GM23248 (cell line): ENCODE results near the gene MGAT4C.

Experiments
- EZH2 ChIP-seq: fragments of 200-600 bp; sonication (generic); IDR thresholded peaks from 2 replicates; pipeline ENCODE4 v1.6.1; 2018; ENCODE audit warnings: antibody characterized with exemption, mild to moderate bottlenecking; ENCODE audit not compliant: insufficient read depth, poor library complexity, severe bottlenecking
- EZH2phosphoT487 ChIP-seq: fragments of 200-600 bp; sonication (generic); IDR thresholded peaks from 2 replicates; pipeline ENCODE4 v1.6.1; 2018; ENCODE audit warnings: antibody characterized with exemption, moderate library complexity, mild to moderate bottlenecking, low read depth; ENCODE audit not compliant: insufficient read depth

GRCh38 chr12:86143162-86143561 is 113.0 kb downstream of the MGAT4C start:
- TF ChIP-seq EZH2 (no peak), EZH2phosphoT487 (no peak)
